Ectodermal cell (in vitro differentiated cells): ENCODE measurements around the gene ITGB5.
"Not testable (repeated sequence)": the region's sequence is repeated elsewhere in the genome, so short reads cannot be mapped to it uniquely, and the experiment has no call there.

Experiments
- H3K27ac ChIP-seq: 2 replicates; pipeline ENCODE4 v1.7.0; 2013; ENCODE audit warnings: mild to moderate bottlenecking, low read depth, low read length; ENCODE audit not compliant: insufficient read depth, poor library complexity, severe bottlenecking
- H3K27me3 ChIP-seq: 2 replicates; pipeline ENCODE4 v1.7.0; 2013; ENCODE audit warnings: mild to moderate bottlenecking, low read length; ENCODE audit not compliant: insufficient read depth, control insufficient read depth, poor library complexity, severe bottlenecking
- H3K36me3 ChIP-seq: one replicate; pipeline ENCODE4 v1.7.0; 2013; ENCODE audit warnings: low read length; ENCODE audit not compliant: control insufficient read depth, insufficient read depth
- H3K4me1 ChIP-seq: one replicate; pipeline ENCODE4 v1.7.0; 2013; ENCODE audit warnings: low read length; ENCODE audit not compliant: control insufficient read depth, insufficient read depth
- H3K4me3 ChIP-seq: 2 replicates; pipeline ENCODE4 v1.7.0; 2013; ENCODE audit warnings: low read depth, low read length, control low read depth; ENCODE audit not compliant: insufficient read depth
- H3K9me3 ChIP-seq: 2 replicates; pipeline ENCODE4 v1.7.0; 2013; ENCODE audit warnings: mild to moderate bottlenecking, low read length, moderate library complexity; ENCODE audit not compliant: control insufficient read depth
- WGBS, 2 experiments: methylation state at CpG; one replicate each; pipeline ENCODE4 v1.1.7; 2013; ENCODE audit warnings: missing lambda C conversion rate in 2 of 2; 5-methylcytosine and 5-hydroxymethylcytosine counted together

Gene ITGB5

DNA sequence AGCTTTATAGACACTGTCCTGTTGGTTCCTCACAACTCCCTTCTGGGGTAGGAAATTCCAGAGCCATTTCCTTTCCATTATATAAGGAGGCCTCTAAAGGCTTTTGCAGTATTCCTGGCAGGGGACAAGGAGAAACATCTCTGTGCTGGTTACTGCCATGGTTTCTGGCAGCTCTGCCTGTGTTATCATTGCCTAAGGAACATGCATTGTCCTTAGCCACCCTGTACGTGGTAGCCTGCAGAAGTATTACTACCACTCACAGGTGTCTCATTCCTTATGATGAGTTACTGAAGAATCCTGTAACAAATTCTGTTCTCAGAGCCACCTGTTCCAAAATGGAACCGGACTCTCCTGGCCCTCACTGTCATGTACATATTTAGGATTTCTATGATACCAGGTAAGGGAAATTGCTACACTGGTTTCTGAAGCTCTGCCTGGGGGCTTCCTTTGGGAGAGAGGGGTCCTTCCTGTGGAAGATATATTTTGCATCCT, 98.9 kb downstream of the ITGB5 start:
- 95 to 97% methylated on average over 2 of the region's 2 CpGs for WGBS, 2 experiments
- Histone ChIP-seq H3K27me3 (no peaks in the 10 kb centered on the region), H3K27ac (no peak overlapping the region), H3K36me3 (no peaks in the 10 kb centered on the region), H3K4me3 (no peak overlapping the region), H3K9me3 (no peaks in the 10 kb centered on the region), H3K4me1 (no peaks in the 10 kb centered on the region)

DNA sequence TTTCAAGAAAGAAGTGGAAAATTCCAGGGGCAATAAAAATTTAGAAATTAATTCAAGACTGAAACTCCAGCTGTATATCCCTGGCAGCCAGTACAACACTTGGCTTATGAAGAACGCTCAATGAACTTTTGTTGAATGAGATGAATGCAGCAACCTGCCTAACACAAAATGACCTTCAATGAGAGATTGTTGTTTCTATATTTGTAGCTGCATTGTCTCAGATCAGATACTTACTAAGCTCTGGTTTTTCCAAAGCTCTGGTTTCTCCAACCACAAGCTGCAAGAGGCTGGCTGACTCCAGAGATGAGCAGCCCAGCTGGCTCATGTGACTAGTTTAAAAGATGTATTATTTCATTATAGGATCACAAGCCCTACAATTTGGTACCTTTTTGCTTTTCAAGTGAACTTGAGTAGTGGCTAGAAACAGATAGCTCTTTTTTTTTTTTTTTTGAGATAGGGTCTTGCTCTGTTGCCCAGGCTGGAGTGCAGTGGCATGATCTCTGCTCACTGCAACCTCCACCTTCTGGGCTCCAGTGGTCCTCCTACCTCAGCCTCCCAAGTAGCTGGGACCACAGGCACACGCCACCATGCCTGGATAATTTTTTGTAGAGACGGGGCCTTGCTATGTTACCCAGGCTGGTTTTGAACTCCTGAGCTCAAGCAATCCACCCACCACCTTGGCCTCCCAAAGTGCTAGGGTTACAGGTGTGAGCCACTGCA, 99.5 kb downstream of the ITGB5 start:
- Histone ChIP-seq H3K27ac (no peak overlapping the region), H3K9me3 (no peaks in the 10 kb centered on the region), H3K36me3 (no peaks in the 10 kb centered on the region), H3K4me1 (no peaks in the 10 kb centered on the region), H3K27me3 (no peaks in the 10 kb centered on the region), H3K4me3 (no peak overlapping the region)
- 96 to 99% methylated on average over 3 of the region's 3 CpGs for WGBS, 2 experiments

DNA sequence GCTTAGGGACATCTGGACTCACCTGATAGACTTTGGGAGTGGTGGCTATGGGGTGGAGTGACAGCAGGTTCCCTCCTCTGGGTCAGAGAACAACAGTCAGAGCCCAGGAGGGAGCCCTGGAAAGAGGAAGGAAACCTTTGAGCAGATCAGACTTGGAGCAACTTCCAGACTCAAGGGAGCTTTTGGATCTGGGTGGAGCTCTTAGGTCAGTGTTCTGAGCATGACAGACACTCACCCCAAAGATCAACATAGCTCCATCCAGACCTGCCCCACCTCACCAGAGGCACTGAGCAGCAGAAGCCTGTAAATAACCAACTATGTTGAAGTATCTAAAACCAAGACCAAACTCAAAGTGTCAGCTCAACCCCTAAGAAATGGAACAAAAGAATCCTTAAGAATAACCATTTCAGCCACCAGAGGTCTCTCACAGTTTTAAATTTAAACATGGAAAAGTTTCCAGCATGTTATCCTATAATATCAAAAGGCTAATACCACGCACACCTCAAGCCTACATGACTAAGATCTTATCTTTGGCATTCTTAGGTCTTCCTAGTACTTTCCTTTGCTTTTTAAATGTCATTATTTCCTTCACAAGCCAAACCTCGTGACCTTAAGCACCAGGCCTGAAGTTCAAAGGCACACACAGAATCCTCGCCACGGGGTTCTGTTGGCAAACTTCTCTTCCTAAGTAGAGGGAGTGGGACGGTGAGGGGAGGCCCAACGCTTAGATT, 100.5 kb downstream of the ITGB5 start:
- Histone ChIP-seq H3K27ac (no peak overlapping the region), H3K36me3 (no peaks in the 10 kb centered on the region), H3K9me3 (no peaks in the 10 kb centered on the region), H3K4me3 (no peak overlapping the region), H3K27me3 (no peaks in the 10 kb centered on the region), H3K4me1 (peaks cover under 1% of the 10 kb centered on the region)
- WGBS, 2 experiments = 87 to 89% methylated on average over 6 of the region's 6 CpGs

DNA sequence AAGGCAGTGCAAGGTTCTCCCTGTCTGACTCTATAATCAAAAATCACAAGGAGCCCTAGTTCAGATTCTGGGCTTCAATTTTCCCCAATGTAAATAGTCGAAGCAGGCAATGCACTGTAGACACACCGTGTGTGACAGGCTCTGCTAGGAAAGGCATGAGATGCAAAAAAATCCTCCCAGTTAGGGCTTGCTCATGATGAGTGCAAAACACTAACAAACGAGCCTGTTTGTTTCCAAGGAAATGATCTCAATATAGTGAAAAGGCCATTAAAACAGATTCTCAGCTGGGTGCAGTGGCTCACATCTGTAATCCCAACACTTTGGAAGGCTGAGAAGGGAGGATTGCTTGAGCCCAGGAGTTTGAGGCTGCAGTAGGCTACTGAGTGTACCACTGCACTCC, 101.2 kb downstream of the ITGB5 start:
- 92 to 93% methylated on average over 3 of the region's 3 CpGs for WGBS, 2 experiments
- Histone ChIP-seq H3K27me3 (no peaks in the 10 kb centered on the region), H3K4me1 (peaks cover 7% of the 10 kb centered on the region), H3K27ac (no peak overlapping the region), H3K9me3 (no peaks in the 10 kb centered on the region), H3K36me3 (no peaks in the 10 kb centered on the region), H3K4me3 (no peak overlapping the region)

DNA sequence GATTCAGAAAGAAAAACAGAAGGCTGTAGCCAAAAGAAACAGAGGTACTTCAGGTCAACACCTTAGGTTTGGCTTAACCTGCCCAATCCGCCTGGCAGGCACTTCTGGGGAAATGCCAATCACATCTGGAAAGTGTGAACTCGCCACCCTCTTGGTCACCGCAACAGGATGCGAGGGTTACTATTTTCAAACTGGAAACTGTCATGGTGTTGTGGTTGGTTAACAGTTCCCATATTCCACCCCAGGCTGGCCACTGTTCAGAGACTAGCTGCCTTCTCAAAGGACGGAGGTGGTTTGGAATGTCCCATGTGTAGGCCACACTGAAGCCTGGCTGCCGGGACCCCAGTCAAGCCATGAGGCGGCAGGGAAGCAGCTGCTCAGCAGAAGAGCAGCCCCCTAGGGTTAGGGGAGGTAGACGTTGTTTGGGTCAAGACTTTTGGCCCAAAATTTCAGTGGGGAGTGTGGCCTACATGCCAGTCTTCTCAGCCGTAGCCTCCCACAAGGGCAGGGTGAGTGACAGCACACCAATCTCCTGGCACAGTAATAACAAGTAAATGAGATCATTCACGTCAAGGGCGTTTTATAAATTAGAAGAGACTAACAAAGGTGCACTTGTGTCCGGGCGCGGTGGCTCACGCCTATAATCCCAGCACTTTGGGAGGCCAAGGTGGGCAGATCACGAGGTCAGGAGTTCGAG, 102.3 kb downstream of the ITGB5 start:
- H3K36me3 ChIP-seq = no peaks in the 10 kb centered on the region
- 93 to 94% methylated on average over 17 of the region's 17 CpGs for WGBS, 2 experiments
- H3K4me3 ChIP-seq = no peak overlapping the region
- no peak overlapping the region for H3K27ac ChIP-seq
- H3K4me1 ChIP-seq = peaks cover 18% of the 10 kb centered on the region
- no peaks in the 10 kb centered on the region for H3K27me3 ChIP-seq
- H3K9me3 ChIP-seq = no peaks in the 10 kb centered on the region

DNA sequence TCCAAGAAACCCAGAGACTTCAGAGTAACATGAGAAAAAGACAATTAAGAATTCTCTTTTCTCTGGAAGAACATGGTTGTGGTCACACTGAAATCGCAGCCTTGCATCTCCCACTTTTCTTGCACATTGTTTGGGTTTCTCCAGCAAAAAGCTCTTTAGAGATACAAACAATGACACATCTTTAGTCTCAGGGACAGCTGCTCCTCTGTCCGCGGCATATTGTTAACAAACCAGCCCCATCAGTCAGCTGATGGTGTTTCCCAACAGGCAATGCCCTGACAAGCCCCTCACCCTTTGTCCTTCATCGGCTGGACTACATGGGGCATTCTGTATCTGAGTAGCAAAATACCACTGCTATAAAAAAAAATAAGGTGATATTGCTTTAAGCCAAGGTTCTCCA, 103.5 kb downstream of the ITGB5 start:
- H3K4me1 ChIP-seq = peaks cover 19% of the 10 kb centered on the region
- H3K27me3 ChIP-seq = no peaks in the 10 kb centered on the region
- no peaks in the 10 kb centered on the region for H3K9me3 ChIP-seq
- H3K36me3 ChIP-seq = no peaks in the 10 kb centered on the region
- H3K4me3 ChIP-seq = no peak overlapping the region
- no peak overlapping the region for H3K27ac ChIP-seq
- WGBS, 2 experiments = 80 to 89% methylated on average over 4 of the region's 4 CpGs

DNA sequence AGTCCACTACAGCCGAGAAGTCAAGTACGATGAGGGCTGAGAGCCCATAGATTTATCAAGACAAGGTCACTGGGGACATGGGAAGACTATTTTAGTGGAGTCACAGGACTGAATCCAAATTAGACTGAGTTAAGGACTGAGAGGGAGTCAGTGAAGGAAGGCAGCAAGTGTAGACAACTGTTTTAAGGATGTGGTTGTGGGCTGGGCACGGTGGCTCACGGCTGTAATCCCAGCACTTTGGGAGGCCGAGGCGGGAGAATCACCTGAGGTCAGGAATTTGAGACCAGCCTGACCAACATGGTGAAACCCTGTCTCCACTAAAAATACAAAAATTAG, 104.8 kb downstream of the ITGB5 start:
- not testable (repeated sequence) for H3K9me3 ChIP-seq, H3K4me3 ChIP-seq, H3K27me3 ChIP-seq, H3K27ac ChIP-seq, H3K36me3 ChIP-seq
- peaks cover 19% of the 10 kb centered on the region for H3K4me1 ChIP-seq
- 97% methylated on average over 6 of the region's 6 CpGs for WGBS, 2 experiments

DNA sequence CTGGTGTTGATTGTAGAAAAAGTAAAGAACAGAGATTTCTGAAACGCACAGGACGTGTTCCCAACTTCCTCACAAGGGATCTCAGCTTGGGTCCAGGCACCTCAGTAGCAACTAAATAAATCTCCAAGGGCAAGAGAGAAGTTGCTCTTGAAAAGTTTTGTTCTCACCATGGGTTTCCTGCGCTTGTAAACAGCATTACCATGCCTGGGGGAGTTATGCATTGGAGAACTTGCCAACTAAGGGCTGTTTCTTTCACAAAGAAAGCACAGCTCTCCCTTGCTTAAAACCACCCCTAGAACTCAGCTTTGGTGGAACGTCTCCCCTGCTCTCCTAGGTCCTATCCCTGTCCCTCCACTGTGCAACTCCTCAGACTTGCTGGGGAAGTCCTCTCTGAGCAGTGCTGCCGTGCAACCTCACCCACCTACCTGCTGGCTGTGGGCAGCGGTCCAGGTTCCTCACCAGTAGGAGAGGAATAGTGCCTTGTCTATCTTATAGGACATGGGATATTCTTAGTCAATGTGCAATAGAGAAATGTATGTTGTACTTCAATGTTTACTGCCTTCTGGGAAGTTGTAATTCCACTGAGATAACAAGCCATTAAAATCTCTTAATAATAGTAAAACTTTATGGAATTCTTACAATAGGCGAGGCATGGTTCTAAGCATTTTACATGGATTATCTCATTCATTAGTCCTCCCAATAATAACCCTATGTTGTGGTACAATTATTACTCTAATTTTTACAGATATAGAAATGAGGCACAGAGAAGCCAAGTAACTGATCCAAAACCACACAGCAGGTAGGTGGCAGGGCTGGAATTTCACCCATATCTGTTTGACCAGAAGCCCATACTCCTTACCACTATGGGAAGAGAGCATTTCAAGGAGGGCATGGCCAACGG, 105.4 kb downstream of the ITGB5 start:
- Histone ChIP-seq H3K4me3 (no peak overlapping the region), H3K4me1 (peaks cover 19% of the 10 kb centered on the region), H3K9me3 (no peaks in the 10 kb centered on the region), H3K27me3 (no peaks in the 10 kb centered on the region), H3K27ac (no peak overlapping the region), H3K36me3 (no peaks in the 10 kb centered on the region)
- 91% methylated on average over 7 to 8 of the region's 8 CpGs for WGBS, 2 experiments

DNA sequence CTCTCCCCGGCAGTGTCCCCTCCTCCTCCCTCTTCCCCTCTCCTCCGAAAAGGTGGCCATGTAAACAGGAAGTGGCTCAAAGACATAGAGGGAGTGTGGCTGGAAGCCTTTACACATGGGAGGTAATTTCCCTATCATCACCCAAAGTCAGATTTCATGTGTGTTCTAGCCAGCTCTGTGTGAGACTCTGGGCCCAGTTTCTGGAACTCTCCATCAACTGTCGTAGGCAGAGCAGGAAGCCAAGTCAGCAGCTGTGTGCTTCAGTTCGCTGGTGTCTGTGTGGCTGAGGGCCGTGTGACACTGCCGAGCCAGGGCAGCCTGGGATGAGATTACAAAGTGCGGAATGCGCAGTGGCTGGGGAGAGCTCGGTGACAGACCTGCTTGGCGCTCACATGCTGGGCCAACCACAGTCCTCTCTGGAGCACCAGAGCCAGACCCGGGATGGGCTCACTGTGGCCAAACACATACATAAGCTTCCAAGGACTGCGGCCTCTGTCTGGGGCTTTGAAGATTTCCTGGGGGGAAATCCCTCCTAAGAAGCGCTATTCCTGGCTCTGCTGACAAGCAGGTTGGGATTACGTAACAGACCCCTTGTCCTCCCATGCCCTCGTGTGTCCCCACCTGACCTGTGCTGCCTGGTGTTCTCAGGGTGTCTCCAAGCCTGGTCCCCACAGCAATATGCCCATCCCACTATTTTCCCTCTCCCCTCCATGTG, 106.2 kb downstream of the ITGB5 start:
- Histone ChIP-seq H3K9me3 (no peaks in the 10 kb centered on the region), H3K4me3 (no peak overlapping the region), H3K27ac (no peak overlapping the region), H3K36me3 (no peaks in the 10 kb centered on the region), H3K27me3 (no peaks in the 10 kb centered on the region), H3K4me1 (peaks cover 19% of the 10 kb centered on the region)
- 50 to 51% methylated on average over 14 to 15 of the region's 15 CpGs for WGBS, 2 experiments
